Kidney epithelial cell (primary cell): ENCODE results near the gene THOC1. TPM values are rescaled to one million over a fixed set of nuclear protein-coding genes. Genes with fewer than 3 reads are reported as not detected.
A peak's percentile ranks its signal among the peaks of the same experiment; 100 is the strongest.

Experiments
- DNase-seq: peaks from one replicate; pipeline ENCODE4 v3.0.0-alpha.2; 2010; ENCODE audit warnings: low read depth
- H3K27me3 ChIP-seq: 2 replicates; pipeline ENCODE4 v1.6.0; 2011; ENCODE audit warnings: low read length; ENCODE audit not compliant: control insufficient read depth, insufficient read depth
- H3K36me3 ChIP-seq: 2 replicates; pipeline ENCODE4 v1.5.1; 2011; ENCODE audit warnings: low read length; ENCODE audit not compliant: control insufficient read depth, insufficient read depth
- H3K4me3 ChIP-seq: 2 replicates; pipeline ENCODE4 v1.5.1; 2011; ENCODE audit warnings: low read depth, mild to moderate bottlenecking, control low read depth, low read length
- total RNA-seq: library from RNA; depleted of rRNA; stranded (reverse); fragments of >200 nt; gene quantifications from 2 replicates; pipeline ENCODE4 v1.2.3, GENCODE V29; 2015
- TF ChIP-seq, protein P1 (sequence below): IDR thresholded peaks from 2 replicates; pipeline ENCODE4 v1.5.1; 2011; ENCODE audit warnings: mild to moderate bottlenecking, moderate library complexity, low read length, control low read depth, inconsistent platforms; ENCODE audit not compliant: insufficient read depth, poor library complexity, severe bottlenecking

THOC1 gene
- total RNA-seq, 1 donor from 2014 or later = 28.7 TPM

GRCh38 chr18:217532-218336, 50.1 kb downstream of the THOC1 start:
- Histone ChIP-seq H3K36me3 (peaks cover 2% of the 10 kb centered on the region), H3K4me3 (no peak overlapping the region), H3K27me3 (no peaks in the 10 kb centered on the region)
- TF ChIP-seq, protein P1, sequence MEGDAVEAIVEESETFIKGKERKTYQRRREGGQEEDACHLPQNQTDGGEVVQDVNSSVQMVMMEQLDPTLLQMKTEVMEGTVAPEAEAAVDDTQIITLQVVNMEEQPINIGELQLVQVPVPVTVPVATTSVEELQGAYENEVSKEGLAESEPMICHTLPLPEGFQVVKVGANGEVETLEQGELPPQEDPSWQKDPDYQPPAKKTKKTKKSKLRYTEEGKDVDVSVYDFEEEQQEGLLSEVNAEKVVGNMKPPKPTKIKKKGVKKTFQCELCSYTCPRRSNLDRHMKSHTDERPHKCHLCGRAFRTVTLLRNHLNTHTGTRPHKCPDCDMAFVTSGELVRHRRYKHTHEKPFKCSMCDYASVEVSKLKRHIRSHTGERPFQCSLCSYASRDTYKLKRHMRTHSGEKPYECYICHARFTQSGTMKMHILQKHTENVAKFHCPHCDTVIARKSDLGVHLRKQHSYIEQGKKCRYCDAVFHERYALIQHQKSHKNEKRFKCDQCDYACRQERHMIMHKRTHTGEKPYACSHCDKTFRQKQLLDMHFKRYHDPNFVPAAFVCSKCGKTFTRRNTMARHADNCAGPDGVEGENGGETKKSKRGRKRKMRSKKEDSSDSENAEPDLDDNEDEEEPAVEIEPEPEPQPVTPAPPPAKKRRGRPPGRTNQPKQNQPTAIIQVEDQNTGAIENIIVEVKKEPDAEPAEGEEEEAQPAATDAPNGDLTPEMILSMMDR = no peak
- DNase-seq = no peak

GRCh38 chr18:215448-216010, 52.3 kb downstream of the THOC1 start:
- TF ChIP-seq, protein P1 = no peak
- Histone ChIP-seq H3K4me3 (no peak overlapping the region), H3K27me3 (no peaks in the 10 kb centered on the region), H3K36me3 (peaks cover 2% of the 10 kb centered on the region)
- no peak for DNase-seq

- peaks cover 2% of the 10 kb centered on the region for H3K36me3 ChIP-seq
- no peak for DNase-seq
- H3K4me3 ChIP-seq = no peak overlapping the region
- H3K27me3 ChIP-seq = no peaks in the 10 kb centered on the region
- TF ChIP-seq, protein P1 = no peak
These were observed 53.9 kb downstream of the THOC1 start for GRCh38 chr18:213966-214365.

DNA sequence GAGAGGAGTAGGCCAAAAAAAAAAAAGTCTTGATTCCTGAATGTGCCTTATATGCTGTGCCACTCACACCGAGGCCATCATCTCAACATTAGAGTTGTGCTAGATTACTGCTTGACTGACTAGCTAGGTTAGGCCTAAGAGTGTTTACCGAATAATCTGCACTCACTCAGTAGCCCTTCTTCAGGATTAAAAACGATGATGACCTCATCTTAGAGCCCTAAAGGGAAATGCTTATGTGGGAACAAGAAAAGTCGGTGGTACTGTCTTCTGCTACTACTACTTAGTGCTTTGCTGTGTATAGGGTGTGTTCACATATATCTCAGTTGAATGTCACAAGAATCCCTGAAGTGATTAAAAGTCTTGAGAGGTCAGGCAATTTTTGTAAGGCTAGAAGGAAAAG, 54.3 kb downstream of the THOC1 start:
- H3K27me3 ChIP-seq = no peaks in the 10 kb centered on the region
- no peak for DNase-seq
- H3K36me3 ChIP-seq = peaks cover 2% of the 10 kb centered on the region
- TF ChIP-seq, protein P1 = no peak
- H3K4me3 ChIP-seq = no peak overlapping the region

DNA sequence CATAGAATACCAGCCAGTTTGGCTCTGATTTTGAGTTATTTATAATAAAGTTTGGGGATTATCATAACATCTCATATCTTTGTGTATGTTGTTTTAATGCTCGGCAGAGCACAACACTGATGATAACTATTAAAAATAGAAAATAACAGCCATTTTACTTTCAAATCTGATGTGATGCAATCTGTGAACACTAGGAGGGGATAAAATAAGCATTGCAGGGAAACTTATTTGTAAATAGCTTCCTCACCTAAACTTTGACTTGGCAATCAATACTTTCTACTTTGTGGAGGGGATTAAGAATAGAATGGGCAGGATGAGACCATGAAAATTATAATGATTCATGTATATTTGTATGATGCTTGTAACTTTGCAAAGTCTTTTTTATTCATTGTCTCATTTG, 55.1 kb downstream of the THOC1 start:
- Histone ChIP-seq H3K36me3 (peaks cover 2% of the 10 kb centered on the region), H3K4me3 (no peak overlapping the region), H3K27me3 (no peaks in the 10 kb centered on the region)
- no peak for DNase-seq
- TF ChIP-seq, protein P1 = peak; percentile 12
